Astrocyte (in vitro differentiated cells and primary cell): ENCODE measurements around the gene FAM184B. TPM values are rescaled to one million over a fixed set of nuclear protein-coding genes. Genes with fewer than 3 reads are reported as not detected.

ENCODE experiments used
- DNase-seq: peaks from one replicate; pipeline ENCODE4 v3.0.0-alpha.2; 2010; ENCODE audit warnings: low read depth
- FAIRE-seq: peaks from 2 replicates; lab custom pipeline; 2011; peaks lifted over from hg19 to GRCh38; lab: Jason Lieb, UNC
- H2AFZ ChIP-seq: 2 replicates; pipeline ENCODE4 v1.6.0; 2012; ENCODE audit warnings: low read depth, low read length, inconsistent platforms
- H3K27ac ChIP-seq: 2 replicates; pipeline ENCODE4 v1.5.1; 2011; ENCODE audit warnings: low read depth, low read length, inconsistent platforms
- H3K27me3 ChIP-seq: 2 replicates; pipeline ENCODE4 v1.6.0; 2011; ENCODE audit warnings: low read length, inconsistent platforms; ENCODE audit not compliant: insufficient read depth
- H3K36me3 ChIP-seq: 2 replicates; pipeline ENCODE4 v1.5.1; 2011; ENCODE audit warnings: low read length, inconsistent platforms; ENCODE audit not compliant: insufficient read depth
- H3K4me1 ChIP-seq: 2 replicates; pipeline ENCODE4 v1.5.1; 2011; ENCODE audit warnings: low read length, inconsistent platforms; ENCODE audit not compliant: insufficient read depth
- H3K4me2 ChIP-seq: 2 replicates; pipeline ENCODE4 v1.6.0; 2012; ENCODE audit warnings: low read length, inconsistent platforms
- H3K4me3 ChIP-seq: 2 replicates; pipeline ENCODE4 v1.5.1; 2011; ENCODE audit warnings: low read depth, mild to moderate bottlenecking, low read length, inconsistent platforms; ENCODE audit not compliant: insufficient read depth
- H3K79me2 ChIP-seq: 2 replicates; pipeline ENCODE4 v1.6.0; 2012; ENCODE audit warnings: mild to moderate bottlenecking, low read length, inconsistent platforms; ENCODE audit not compliant: insufficient read depth
- H3K9ac ChIP-seq: 2 replicates; pipeline ENCODE4 v1.6.0; 2012; ENCODE audit warnings: mild to moderate bottlenecking, low read length, inconsistent platforms
- H3K9me3 ChIP-seq: 2 replicates; pipeline ENCODE4 v1.5.1; 2012; ENCODE audit warnings: low read depth, mild to moderate bottlenecking, low read length, inconsistent platforms; ENCODE audit not compliant: insufficient read depth
- H4K20me1 ChIP-seq: 2 replicates; pipeline ENCODE4 v1.6.0; 2012; ENCODE audit warnings: low read length, inconsistent platforms; ENCODE audit not compliant: insufficient read depth
- H3K27ac Mint-ChIP-seq: one replicate; pipeline ENCODE4 v1.8.0; 2021; ENCODE audit warnings: mild to moderate bottlenecking, mixed read lengths; ENCODE audit not compliant: unreplicated experiment
- H3K27me3 Mint-ChIP-seq: one replicate; pipeline ENCODE4 v1.8.0; 2021; ENCODE audit warnings: low read depth, mixed read lengths; ENCODE audit not compliant: unreplicated experiment
- H3K36me3 Mint-ChIP-seq: one replicate; pipeline ENCODE4 v1.8.0; 2021; ENCODE audit warnings: low read depth, mixed read lengths; ENCODE audit not compliant: unreplicated experiment
- H3K4me1 Mint-ChIP-seq: one replicate; pipeline ENCODE4 v1.8.0; 2021; ENCODE audit warnings: low read depth, mixed read lengths; ENCODE audit not compliant: unreplicated experiment
- H3K4me3 Mint-ChIP-seq: one replicate; pipeline ENCODE4 v1.8.0; 2021; ENCODE audit warnings: mild to moderate bottlenecking, moderate library complexity, mixed read lengths; ENCODE audit not compliant: unreplicated experiment
- H3K9me3 Mint-ChIP-seq: one replicate; pipeline ENCODE4 v1.8.0; 2021; ENCODE audit warnings: mild to moderate bottlenecking, mixed read lengths; ENCODE audit not compliant: unreplicated experiment
- EZH2 ChIP-seq: IDR thresholded peaks from 2 replicates; pipeline ENCODE4 v1.6.1; 2012; ENCODE audit warnings: mild to moderate bottlenecking, low read length, inconsistent platforms; ENCODE audit not compliant: insufficient read depth
- total RNA-seq: library from RNA; stranded (reverse); gene quantifications from 2 replicates; pipeline ENCODE4 v1.2.1, GENCODE V29; 2021
- TF ChIP-seq, protein P1 (sequence below): IDR thresholded peaks from 2 replicates; pipeline ENCODE4 v1.5.1; 2011; ENCODE audit warnings: low read depth, mild to moderate bottlenecking, inconsistent platforms, low read length, moderate library complexity; ENCODE audit not compliant: insufficient read depth

FAM184B gene
- total RNA-seq, 1 donor from 2014 or later = 0.54 TPM

- peaks cover 23% of the 10 kb centered on the region for H3K4me1 Mint-ChIP-seq
- H3K4me3 Mint-ChIP-seq = peak overlapping the region; percentile 40
- Histone ChIP-seq H3K4me3 (no peak overlapping the region), H3K4me2 (peak overlapping the region; percentile 1), H3K9ac (peak overlapping the region; percentile 11), H3K79me2 (no peaks in the 10 kb centered on the region), H3K27me3 (no peaks in the 10 kb centered on the region), H3K27ac (no peak overlapping the region), H3K9me3 (no peaks in the 10 kb centered on the region), H2AFZ (peak overlapping the region; percentile 1), H3K36me3 (no peaks in the 10 kb centered on the region), H4K20me1 (no peaks in the 10 kb centered on the region), H3K4me1 (peaks cover 9% of the 10 kb centered on the region)
- FAIRE-seq = peak; percentile 20
- no peaks in the 10 kb centered on the region for H3K9me3 Mint-ChIP-seq
- no peaks in the 10 kb centered on the region for H3K27me3 Mint-ChIP-seq
- H3K36me3 Mint-ChIP-seq = no peaks in the 10 kb centered on the region
- H3K27ac Mint-ChIP-seq = peak overlapping the region; percentile 79
- peak; percentile 40 for DNase-seq
- no peak for TF ChIP-seq EZH2
- TF ChIP-seq, protein P1, sequence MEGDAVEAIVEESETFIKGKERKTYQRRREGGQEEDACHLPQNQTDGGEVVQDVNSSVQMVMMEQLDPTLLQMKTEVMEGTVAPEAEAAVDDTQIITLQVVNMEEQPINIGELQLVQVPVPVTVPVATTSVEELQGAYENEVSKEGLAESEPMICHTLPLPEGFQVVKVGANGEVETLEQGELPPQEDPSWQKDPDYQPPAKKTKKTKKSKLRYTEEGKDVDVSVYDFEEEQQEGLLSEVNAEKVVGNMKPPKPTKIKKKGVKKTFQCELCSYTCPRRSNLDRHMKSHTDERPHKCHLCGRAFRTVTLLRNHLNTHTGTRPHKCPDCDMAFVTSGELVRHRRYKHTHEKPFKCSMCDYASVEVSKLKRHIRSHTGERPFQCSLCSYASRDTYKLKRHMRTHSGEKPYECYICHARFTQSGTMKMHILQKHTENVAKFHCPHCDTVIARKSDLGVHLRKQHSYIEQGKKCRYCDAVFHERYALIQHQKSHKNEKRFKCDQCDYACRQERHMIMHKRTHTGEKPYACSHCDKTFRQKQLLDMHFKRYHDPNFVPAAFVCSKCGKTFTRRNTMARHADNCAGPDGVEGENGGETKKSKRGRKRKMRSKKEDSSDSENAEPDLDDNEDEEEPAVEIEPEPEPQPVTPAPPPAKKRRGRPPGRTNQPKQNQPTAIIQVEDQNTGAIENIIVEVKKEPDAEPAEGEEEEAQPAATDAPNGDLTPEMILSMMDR = no peak
These were observed 59.7 kb downstream of the FAM184B start for GRCh38 chr4:17721496-17722355.

- Histone ChIP-seq H3K79me2 (no peaks in the 10 kb centered on the region), H3K4me3 (no peak overlapping the region), H3K4me1 (peaks cover 9% of the 10 kb centered on the region), H3K4me2 (no peak overlapping the region), H3K27ac (no peak overlapping the region), H4K20me1 (no peaks in the 10 kb centered on the region), H2AFZ (no peak overlapping the region), H3K9ac (no peak overlapping the region), H3K36me3 (no peaks in the 10 kb centered on the region), H3K27me3 (no peaks in the 10 kb centered on the region), H3K9me3 (no peaks in the 10 kb centered on the region)
- FAIRE-seq (no peak), DNase-seq (no peak)
- no peak overlapping the region for H3K27ac Mint-ChIP-seq
- TF ChIP-seq, protein P1 = no peak
- TF ChIP-seq EZH2 = no peak
- H3K4me1 Mint-ChIP-seq = peaks cover 33% of the 10 kb centered on the region
- H3K4me3 Mint-ChIP-seq = no peak overlapping the region
- H3K9me3 Mint-ChIP-seq = no peaks in the 10 kb centered on the region
- H3K36me3 Mint-ChIP-seq = no peaks in the 10 kb centered on the region
- no peaks in the 10 kb centered on the region for H3K27me3 Mint-ChIP-seq
These were observed 62.3 kb downstream of the FAM184B start for GRCh38 chr4:17719106-17719505.

DNA sequence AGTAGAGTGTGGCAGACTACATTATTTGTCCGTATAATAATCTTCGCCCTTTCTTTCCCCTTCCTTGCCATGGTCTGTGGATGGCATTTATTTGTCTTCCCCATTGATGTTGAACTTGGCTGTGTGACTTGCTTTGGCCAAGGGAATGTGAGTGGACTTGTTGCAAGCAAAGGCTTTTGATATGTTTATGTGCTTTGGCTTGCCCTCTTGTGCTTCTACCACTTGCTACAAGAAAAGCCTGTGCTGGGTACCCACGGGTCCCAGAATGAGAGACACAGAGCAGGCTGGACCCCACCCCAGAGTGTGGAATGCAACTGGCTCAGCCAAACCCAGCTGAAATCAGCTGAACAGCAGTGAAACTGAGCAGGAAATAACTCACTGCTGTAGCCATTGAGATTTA is 63.0 kb downstream of the FAM184B start:
- H3K4me3 ChIP-seq = no peak overlapping the region
- FAIRE-seq (no peak), DNase-seq (no peak)
- TF ChIP-seq EZH2 = no peak
- TF ChIP-seq, protein P1 = no peak
- Mint-ChIP-seq H3K9me3 (no peaks in the 10 kb centered on the region), H3K4me1 (peaks cover 33% of the 10 kb centered on the region), H3K27ac (no peak overlapping the region), H3K27me3 (no peaks in the 10 kb centered on the region), H3K4me3 (no peak overlapping the region), H3K36me3 (no peaks in the 10 kb centered on the region)
- H3K9me3 ChIP-seq = no peaks in the 10 kb centered on the region
- no peaks in the 10 kb centered on the region for H4K20me1 ChIP-seq
- H3K36me3 ChIP-seq = no peaks in the 10 kb centered on the region
- no peak overlapping the region for H3K4me2 ChIP-seq
- H3K27ac ChIP-seq = no peak overlapping the region
- H3K4me1 ChIP-seq = peaks cover 9% of the 10 kb centered on the region
- H2AFZ ChIP-seq = no peak overlapping the region
- no peak overlapping the region for H3K9ac ChIP-seq
- H3K79me2 ChIP-seq = no peaks in the 10 kb centered on the region
- H3K27me3 ChIP-seq = no peaks in the 10 kb centered on the region
